ENCODE results near the gene PLCG1.

The PLCG1 gene

GRCh38 chr20:41204304-41205265 lies 67.2 kb downstream of the PLCG1 start:
- DNase-seq: peak in 12 of 51 donors; percentile 25 to 82 (median 36)

GRCh38 chr20:41205313-41205712 lies 68.0 kb downstream of the PLCG1 start:
- peak in 34 of 51 donors; percentile 24 to 89 (median 66) for DNase-seq

- DNase-seq: peak in 17 of 51 donors; percentile 19 to 50 (median 26)
These were observed 75.9 kb downstream of the PLCG1 start for GRCh38 chr20:41213150-41213820.

- DNase-seq: peak in 1 of 51 donors; percentile 30
These were observed 76.9 kb downstream of the PLCG1 start for GRCh38 chr20:41214202-41214601.

GRCh38 chr20:41214666-41215065 lies 77.3 kb downstream of the PLCG1 start:
- DNase-seq: no peak

GRCh38 chr20:41217422-41217821 lies 80.1 kb downstream of the PLCG1 start:
- DNase-seq: no peak

GRCh38 chr20:41218466-41218865 lies 81.1 kb downstream of the PLCG1 start:
- DNase-seq: no peak

GRCh38 chr20:41219824-41220223 lies 82.5 kb downstream of the PLCG1 start:
- no peak for DNase-seq

- DNase-seq: peak in 23 of 51 donors; percentile 15 to 89 (median 44)
These were observed 84.4 kb downstream of the PLCG1 start for GRCh38 chr20:41221614-41222218.

- DNase-seq: peak in 24 of 51 donors; percentile 26 to 89 (median 48)
These were observed 85.0 kb downstream of the PLCG1 start for GRCh38 chr20:41222296-41222695.

- no peak for DNase-seq
These were observed 85.4 kb downstream of the PLCG1 start for GRCh38 chr20:41222703-41223102.

- DNase-seq: peak in 2 of 51 donors; percentile 15 to 50
These were observed 85.8 kb downstream of the PLCG1 start for GRCh38 chr20:41223112-41223511.

GRCh38 chr20:41224281-41224680 lies 86.9 kb downstream of the PLCG1 start:
- peak in 1 of 51 donors; percentile 27 for DNase-seq

- DNase-seq: no peak
These were observed 87.7 kb downstream of the PLCG1 start for GRCh38 chr20:41225091-41225490.

- DNase-seq: no peak
These were observed 89.1 kb downstream of the PLCG1 start for GRCh38 chr20:41226426-41226825.

All from hypothalamus (tissue), 51 donors.